Fibroblast of lung (primary cell): Measurements from ENCODE around the gene LIMCH1. TPM values are rescaled to one million over a fixed set of nuclear protein-coding genes. Genes with fewer than 3 reads are reported as not detected.
"Not testable (repeated sequence)": the region's sequence is repeated elsewhere in the genome, so short reads cannot be mapped to it uniquely, and the experiment has no call there.

ENCODE experiments used
- DNase-seq, 2 donors: peaks; one replicate each; pipeline versions ENCODE4 v3.0.0 to v3.0.0-alpha.2; 2010; ENCODE audit warnings: low read depth in 2 of 2
- H2AFZ ChIP-seq: 2 replicates; pipeline ENCODE4 v1.5.1; 2012; ENCODE audit warnings: low read length, control low read depth, inconsistent platforms
- H3K27ac ChIP-seq: 2 replicates; pipeline ENCODE4 v1.5.1; 2011; ENCODE audit warnings: low read length, control low read depth; ENCODE audit not compliant: insufficient read depth
- H3K27me3 ChIP-seq: 2 replicates; pipeline ENCODE4 v1.5.1; 2011; ENCODE audit warnings: mild to moderate bottlenecking, low read length; ENCODE audit not compliant: control insufficient read depth, insufficient read depth
- H3K36me3 ChIP-seq: 2 replicates; pipeline ENCODE4 v1.5.1; 2011; ENCODE audit warnings: low read length; ENCODE audit not compliant: control insufficient read depth, insufficient read depth
- H3K4me1 ChIP-seq: 2 replicates; pipeline ENCODE4 v1.5.1; 2011; ENCODE audit warnings: low read length; ENCODE audit not compliant: control insufficient read depth, insufficient read depth; ENCODE audit errors: extremely low read depth
- H3K4me2 ChIP-seq: 2 replicates; pipeline ENCODE4 v1.5.1; 2011; ENCODE audit warnings: low read length, control low read depth; ENCODE audit not compliant: insufficient read depth; ENCODE audit errors: extremely low read depth
- H3K4me3 ChIP-seq, 4 experiments: fragments of 200-600 bp in 1 of 4; sonication (generic) in 1 of 4; replicated peaks in 1 of 4; 2 replicates each; pipeline ENCODE4 v1.5.1; 2011 to 2016; ENCODE audit warnings: low read length in 4 of 4, low read depth in 3 of 4, mild to moderate bottlenecking in 3 of 4, control low read depth in 2 of 4, inconsistent platforms in 1 of 4, mixed read lengths in 1 of 4; ENCODE audit not compliant: insufficient read depth in 1 of 4; ENCODE audit errors: control extremely low read depth in 1 of 4
- H3K79me2 ChIP-seq: 2 replicates; pipeline ENCODE4 v1.5.1; 2012; ENCODE audit warnings: mild to moderate bottlenecking, low read length, inconsistent platforms; ENCODE audit not compliant: control insufficient read depth, insufficient read depth
- H3K9ac ChIP-seq: 2 replicates; pipeline ENCODE4 v1.5.1; 2011; ENCODE audit warnings: mild to moderate bottlenecking, low read length, control low read depth; ENCODE audit not compliant: insufficient read depth
- H3K9me3 ChIP-seq: 2 replicates; pipeline ENCODE4 v1.5.1; 2012; ENCODE audit warnings: low read depth, low read length; ENCODE audit not compliant: control insufficient read depth, insufficient read depth
- H4K20me1 ChIP-seq: 2 replicates; pipeline ENCODE4 v1.5.1; 2011; ENCODE audit warnings: low read length; ENCODE audit not compliant: control insufficient read depth, insufficient read depth; ENCODE audit errors: extremely low read depth
- CTCF ChIP-seq, 2 donors: IDR thresholded peaks in 1 of 2; conservative IDR thresholded peaks in 1 of 2; 1 replicate in 1 of 2; 2 replicates in 1 of 2; pipeline ENCODE4 v1.5.1; 2011 to 2012; ENCODE audit warnings: low read length in 2 of 2, control low read depth in 1 of 2, inconsistent platforms in 1 of 2, low read depth in 1 of 2, mild to moderate bottlenecking in 1 of 2
- EZH2 ChIP-seq: IDR thresholded peaks from 2 replicates; pipeline ENCODE4 v1.5.1; 2012; ENCODE audit warnings: low read length, control low read depth, mild to moderate bottlenecking; ENCODE audit errors: missing control alignments
- polyA plus RNA-seq, 2 donors: library from polyadenylated mRNA; depleted of rRNA in 1 of 2; stranded (reverse) in 1 of 2; unstranded in 1 of 2; fragments of >200 nt; gene quantifications; 2 replicates each; pipeline ENCODE4 v1.2.1, GENCODE V29; 2011 to 2012; ENCODE audit warnings: missing spikeins in 1 of 2
- total RNA-seq: library from RNA; depleted of rRNA; stranded (reverse); fragments of >200 nt; gene quantifications from 2 replicates; pipeline ENCODE4 v1.2.1, GENCODE V29; 2014

The LIMCH1 gene
- total and polyA plus RNA-seq, 2 donors (not counting 1 experiment from before 2014, with no cell fraction given): 2.8 to 4.6 TPM

- H3K4me3 ChIP-seq: no peak overlapping the region
- no peaks in the 10 kb centered on the region for H3K79me2 ChIP-seq
- no peak overlapping the region for H3K27ac ChIP-seq
- H3K9me3 ChIP-seq: no peaks in the 10 kb centered on the region
- peaks cover 3% of the 10 kb centered on the region for H3K27me3 ChIP-seq
- TF ChIP-seq CTCF (conservative IDR thresholded peaks at IDR 0.05 in 1 of 2, IDR thresholded peaks at IDR 0.05 in 1 of 2; ENCODE audit: low read depth in 1 of 2, low read length in 2 of 2) (no peak), EZH2 (no peak)
- no peaks in the 10 kb centered on the region for H3K4me1 ChIP-seq
- no peaks in the 10 kb centered on the region for H4K20me1 ChIP-seq
- H2AFZ ChIP-seq: no peak overlapping the region
- H3K9ac ChIP-seq: no peak overlapping the region
- H3K36me3 ChIP-seq: no peaks in the 10 kb centered on the region
- H3K4me2 ChIP-seq: no peak overlapping the region
- DNase-seq: no peak
Observed at GRCh38 chr4:41734371-41734770, 196.4 kb downstream of the LIMCH1 start.

GRCh38 chr4:41737491-41737890, 199.5 kb downstream of the LIMCH1 start:
- H3K4me3 ChIP-seq, DNase-seq: not testable (repeated sequence)

GRCh38 chr4:41741354-41741753, 203.4 kb downstream of the LIMCH1 start:
- H3K36me3 ChIP-seq: no peaks in the 10 kb centered on the region
- H3K27me3 ChIP-seq: peaks cover 23% of the 10 kb centered on the region
- no peaks in the 10 kb centered on the region for H4K20me1 ChIP-seq
- H3K9ac ChIP-seq: no peak overlapping the region
- no peaks in the 10 kb centered on the region for H3K9me3 ChIP-seq
- H3K27ac ChIP-seq: no peak overlapping the region
- no peak for DNase-seq
- H3K4me3 ChIP-seq: no peak overlapping the region
- H3K79me2 ChIP-seq: no peaks in the 10 kb centered on the region
- no peaks in the 10 kb centered on the region for H3K4me1 ChIP-seq
- no peak overlapping the region for H2AFZ ChIP-seq
- H3K4me2 ChIP-seq: no peak overlapping the region
- TF ChIP-seq CTCF (conservative IDR thresholded peaks at IDR 0.05 in 1 of 2, IDR thresholded peaks at IDR 0.05 in 1 of 2; ENCODE audit: low read depth in 1 of 2, low read length in 2 of 2) (no peak), EZH2 (no peak)

More at GRCh38 chr4:41737491-41737890, 199.5 kb downstream of the LIMCH1 start:
- not testable (repeated sequence) for H2AFZ ChIP-seq, H3K9ac ChIP-seq, H3K4me2 ChIP-seq, H3K27me3 ChIP-seq, H3K79me2 ChIP-seq, H3K27ac ChIP-seq, H3K4me1 ChIP-seq, H4K20me1 ChIP-seq, H3K9me3 ChIP-seq, H3K36me3 ChIP-seq
